H1 (cell line): Measurements from ENCODE around the gene ANKRD12. TPM values are rescaled to one million over a fixed set of nuclear protein-coding genes. Genes with fewer than 3 reads are reported as not detected.

Experiments used
- CBX8 ChIP-seq: fragments of 300-800, 300-1000 bp; sonication (generic); IDR thresholded peaks from 2 replicates; pipeline ENCODE4 v1.7.1; 2016; ENCODE audit warnings: low read depth, low read length, borderline replicate concordance
- CHD7 ChIP-seq: fragments of 300-600 bp; sonication (generic); IDR thresholded peaks from 2 replicates; pipeline ENCODE4 v1.7.1; 2012; ENCODE audit warnings: low read length, moderate library complexity, mild to moderate bottlenecking, inconsistent platforms; ENCODE audit not compliant: insufficient replicate concordance
- EZH2 ChIP-seq: fragments of 200-600 bp; sonication (generic); IDR thresholded peaks from 2 replicates; pipeline ENCODE4 v1.7.1; 2012; ENCODE audit warnings: low read depth, mild to moderate bottlenecking, moderate library complexity, low read length, inconsistent platforms; ENCODE audit not compliant: severe bottlenecking
- NANOG ChIP-seq: IDR thresholded peaks from 2 replicates; pipeline ENCODE4 v1.6.1; 2011; ENCODE audit warnings: low read length, low read depth, mild to moderate bottlenecking, inconsistent platforms; ENCODE audit not compliant: insufficient read depth, poor library complexity, severe bottlenecking
- SP1 ChIP-seq: IDR thresholded peaks from 2 replicates; pipeline ENCODE4 v1.6.1; 2011; ENCODE audit warnings: low read depth, low read length
- polyA plus RNA-seq, 7 experiments: library from polyadenylated mRNA; depleted of rRNA in 3 of 7; stranded (reverse) in 5 of 7; unstranded in 2 of 7; fragments of >200 nt in 5 of 7; fragments of 200-250 nt in 2 of 7; gene quantifications; 1 replicate in 5 of 7; 2 replicates in 1 of 7; 4 replicates in 1 of 7; pipeline versions ENCODE4 v1.2.1 to v1.2.3, GENCODE V29; 2011 to 2013; ENCODE audit warnings: missing spikeins in 2 of 7, mixed read lengths in 2 of 7
- total RNA-seq: library from RNA; stranded (reverse); fragmentation: NEBNext Ultra II Directional; extraction: Animal tissue kit (Norgen Biotek cat#: 25700); gene quantifications from 2 replicates; pipeline ENCODE4 v1.2.1, GENCODE V29; 2021

The ANKRD12 gene
- total and polyA plus RNA-seq, 2 of the 8 experiments (the other 6 are each of a cell fraction or from before 2014, with no cell fraction given) = 2.6 to 37.9 TPM

- TF ChIP-seq CHD7 (no peak), EZH2 (no peak), NANOG (no peak), SP1 (no peak), CBX8 (no peak)
These were observed 63.1 kb downstream of the ANKRD12 start (continued) for GRCh38 chr18:9199681-9200080.
